HG03432 (cell line): ENCODE results near the gene JAZF1.
A peak's percentile ranks its signal among the peaks of the same experiment; 100 is the strongest.

Experiments used
- ATAC-seq: cut with Tn5 transposase; IDR thresholded peaks from one replicate; pipeline ENCODE4 v1.9.1; 2021; ENCODE audit warnings: mild to moderate bottlenecking, moderate library complexity; ENCODE audit not compliant: unreplicated experiment

Gene JAZF1

DNA sequence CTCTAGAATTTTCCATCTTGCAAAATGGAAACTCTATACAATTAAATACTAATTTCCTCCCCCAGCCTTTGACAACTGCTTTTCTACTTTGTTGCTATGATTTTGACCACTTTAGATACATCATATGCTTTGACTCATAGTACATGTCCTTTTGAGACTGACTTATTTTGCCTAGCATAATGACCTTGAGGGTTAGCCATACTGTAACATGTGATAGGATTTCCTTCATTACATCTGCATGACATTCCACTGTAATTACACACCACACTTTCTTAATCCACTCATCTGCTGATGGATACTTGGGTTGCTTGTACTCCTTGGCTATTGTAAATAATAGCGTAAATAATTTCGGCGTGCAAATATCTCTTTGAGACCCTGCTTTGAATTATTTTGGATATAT lies 127.7 kb downstream of the JAZF1 start:
- no peak for ATAC-seq

DNA sequence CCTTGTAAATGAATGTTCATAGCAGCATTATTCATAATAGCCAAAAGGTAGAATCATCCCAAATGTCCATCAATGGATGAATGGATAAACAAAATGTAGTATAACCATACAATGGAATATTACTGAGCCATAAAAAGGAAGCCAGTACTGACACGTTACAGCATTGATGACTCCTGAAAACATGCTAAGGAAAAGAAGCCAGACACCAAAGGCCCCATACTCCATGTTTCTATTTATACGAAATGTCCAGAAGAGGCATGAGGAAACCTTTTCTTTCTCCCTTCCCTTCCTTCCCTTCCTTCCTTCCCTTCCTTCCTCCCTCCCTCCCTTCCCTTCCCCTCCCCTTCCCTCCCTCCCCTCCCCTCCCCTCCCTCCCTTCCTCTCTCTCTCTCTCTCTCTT lies 131.9 kb downstream of the JAZF1 start:
- no peak for ATAC-seq

DNA sequence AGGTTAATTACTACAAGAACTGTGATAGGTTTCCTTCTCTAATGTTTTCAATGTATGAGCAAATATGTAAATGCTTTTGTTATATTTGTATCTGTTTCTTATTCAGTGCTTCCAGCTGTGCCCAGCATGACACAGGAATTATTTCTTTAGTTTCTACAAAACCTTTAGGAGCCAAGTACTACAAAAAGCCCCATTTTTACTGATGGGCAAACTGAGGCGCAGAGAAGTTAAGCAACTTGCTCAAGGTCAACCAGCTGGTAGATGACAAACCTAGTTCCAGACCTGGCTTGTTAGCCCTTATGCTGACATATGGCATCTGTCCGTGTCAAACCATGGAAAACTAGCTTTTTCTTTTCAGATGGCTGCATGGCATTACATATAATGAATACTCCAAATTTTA lies 134.6 kb downstream of the JAZF1 start:
- no peak for ATAC-seq

DNA sequence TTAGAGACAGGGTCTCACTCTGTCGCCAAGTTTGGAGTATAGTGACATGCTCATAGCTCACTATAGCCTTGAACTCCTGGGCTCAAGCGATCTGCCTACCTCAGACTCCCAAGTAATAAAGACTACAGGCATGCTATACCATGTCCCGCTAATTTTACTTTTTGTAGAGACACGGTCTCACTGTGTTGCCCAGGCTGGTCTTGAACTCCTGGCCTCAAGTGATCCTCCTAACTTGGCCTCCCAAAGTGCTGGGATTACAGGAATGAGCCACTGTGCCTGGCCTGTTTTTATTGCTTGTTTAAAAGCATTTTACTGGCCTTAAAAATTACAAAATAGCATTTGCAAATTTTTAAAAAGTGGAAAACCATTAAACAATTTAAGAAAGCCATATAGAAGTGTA lies 135.0 kb downstream of the JAZF1 start:
- ATAC-seq: no peak

- ATAC-seq: no peak
Measured at GRCh38 chr7:28044825-28045224, 135.8 kb downstream of the JAZF1 start.

DNA sequence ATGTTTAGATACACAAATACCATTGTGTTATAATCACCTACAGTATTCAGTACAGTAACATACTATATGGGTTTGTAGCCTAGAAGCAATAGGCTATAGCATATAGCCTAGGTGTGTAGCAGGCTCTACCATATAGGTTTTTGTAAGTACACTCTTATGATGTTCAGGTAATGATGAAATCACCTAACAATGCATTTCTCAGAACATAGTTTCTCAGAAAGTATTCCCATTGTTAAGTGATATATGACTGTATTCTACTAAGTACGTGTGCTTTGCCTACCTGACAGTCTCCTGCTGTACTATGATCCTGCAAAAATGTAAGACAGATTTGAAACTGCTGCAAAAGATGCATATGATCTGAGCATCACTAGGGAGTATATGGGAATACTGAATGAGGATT lies 137.9 kb downstream of the JAZF1 start:
- no peak for ATAC-seq

GRCh38 chr7:28041508-28042314 lies 138.9 kb downstream of the JAZF1 start:
- ATAC-seq: peak; percentile 33

DNA sequence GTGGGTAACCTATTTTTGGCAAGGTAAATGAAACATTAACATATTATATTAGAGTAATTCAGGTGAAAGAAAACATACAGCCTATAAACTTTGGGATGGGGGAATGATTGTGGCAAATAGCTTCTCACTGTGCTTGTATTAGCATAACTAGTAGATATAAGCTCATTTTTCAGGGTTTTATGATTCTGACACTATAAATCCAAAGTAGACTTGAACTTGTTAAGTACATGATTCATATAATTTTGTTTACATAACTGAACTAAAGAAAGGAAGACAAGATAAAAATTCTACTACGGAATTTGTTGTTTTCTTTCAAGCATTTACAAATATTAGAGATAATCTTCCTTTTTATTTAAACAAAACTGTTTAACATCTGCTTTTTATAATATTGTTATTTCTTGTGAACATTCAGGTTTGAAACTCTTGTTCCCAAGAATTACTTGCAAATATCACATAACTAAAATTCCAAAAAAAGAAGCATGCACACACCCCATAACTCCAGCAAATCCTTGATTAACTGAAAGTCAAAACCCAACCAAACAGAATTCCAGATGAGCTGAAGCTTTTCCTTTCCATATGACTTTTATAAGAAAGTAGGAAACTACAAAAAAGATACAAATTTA lies 142.3 kb downstream of the JAZF1 start:
- ATAC-seq: no peak

GRCh38 chr7:28037220-28038010 lies 143.2 kb downstream of the JAZF1 start:
- peak; percentile 97 for ATAC-seq

DNA sequence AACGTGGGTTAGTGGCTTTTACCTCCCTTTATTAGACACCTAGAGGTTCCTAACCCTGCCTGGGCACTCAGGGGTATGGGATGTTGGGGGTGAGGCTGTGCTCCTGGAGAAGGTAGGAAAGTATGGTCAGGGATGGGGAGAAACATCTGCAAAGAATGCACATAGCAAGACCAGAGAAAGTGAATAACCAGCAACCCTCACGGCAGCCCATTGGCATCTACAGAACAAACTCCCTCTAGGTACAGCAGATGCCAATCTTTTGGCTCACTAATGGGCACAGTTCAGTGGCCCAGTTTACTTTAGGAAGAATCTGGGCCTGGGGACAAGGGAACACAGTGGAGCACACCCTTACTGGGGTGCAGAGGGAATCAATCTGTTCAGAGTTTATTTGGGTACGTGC lies 143.9 kb downstream of the JAZF1 start:
- no peak for ATAC-seq

DNA sequence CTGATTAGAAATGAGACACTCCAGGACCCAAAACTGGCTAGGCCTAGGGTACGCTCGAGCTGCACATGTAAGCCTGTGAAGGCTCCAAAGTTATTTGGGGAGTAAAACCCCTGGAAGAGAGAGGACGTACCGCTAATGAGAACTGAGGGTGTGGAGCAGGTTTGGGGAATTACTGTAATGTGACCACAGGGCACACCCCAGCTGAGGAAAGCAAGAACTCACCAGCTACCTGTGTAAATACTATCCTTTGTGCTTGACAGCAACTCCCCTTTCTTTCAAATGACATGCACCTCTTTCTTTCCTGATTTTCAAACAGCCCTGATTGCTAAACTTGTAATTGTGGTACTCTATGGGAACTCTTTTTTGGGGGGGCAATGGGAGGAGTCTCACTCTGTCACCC lies 147.2 kb downstream of the JAZF1 start:
- ATAC-seq: no peak

DNA sequence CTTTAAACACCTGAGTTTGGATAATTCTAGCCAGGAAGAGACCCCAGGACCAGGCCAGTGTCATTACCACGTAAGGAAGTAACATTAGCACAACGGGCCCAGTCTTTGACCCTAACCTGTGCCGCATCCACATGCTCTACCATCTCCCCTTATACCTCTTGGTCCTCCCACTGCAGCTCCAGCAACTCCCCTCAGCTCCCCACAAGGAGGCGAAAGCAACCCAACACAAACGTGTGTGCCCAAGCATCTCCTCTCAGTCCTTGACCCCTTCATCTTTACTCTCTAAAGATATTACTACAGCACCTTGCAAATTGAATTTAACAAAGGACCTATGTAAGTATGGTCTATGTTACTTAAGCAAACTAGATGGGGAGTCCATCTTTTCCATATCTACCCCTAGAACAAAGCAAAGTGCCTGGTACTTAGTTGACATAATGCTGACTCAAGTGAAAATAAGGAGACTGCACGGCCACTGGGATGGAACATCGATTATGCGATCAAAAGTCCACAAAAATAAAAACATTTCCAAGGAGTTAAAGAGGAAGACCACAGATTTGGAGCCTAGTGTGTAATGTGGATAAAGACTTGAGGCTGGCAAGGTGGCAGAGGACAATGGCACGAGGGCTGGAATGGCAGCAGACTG lies 147.7 kb downstream of the JAZF1 start:
- no peak for ATAC-seq

GRCh38 chr7:28029051-28029450 lies 151.5 kb downstream of the JAZF1 start:
- ATAC-seq: no peak

DNA sequence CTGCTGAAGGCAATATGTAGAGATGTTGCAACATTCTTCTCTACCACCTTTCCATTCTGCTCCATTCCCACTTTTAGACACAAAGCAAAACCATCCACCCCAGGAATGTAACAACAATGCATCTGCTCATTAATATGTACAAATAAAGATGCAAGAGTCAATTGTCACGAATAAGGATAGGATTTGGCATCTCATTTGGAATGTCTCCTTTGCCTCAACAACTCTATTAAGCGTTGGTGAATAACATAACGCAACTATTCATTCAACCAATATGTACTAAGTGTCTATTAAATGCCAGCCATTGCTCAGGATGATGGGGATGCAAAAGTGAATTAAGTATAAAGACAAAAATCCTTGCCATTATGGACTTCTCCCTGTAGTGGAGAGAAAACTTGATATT lies 152.1 kb downstream of the JAZF1 start:
- no peak for ATAC-seq

DNA sequence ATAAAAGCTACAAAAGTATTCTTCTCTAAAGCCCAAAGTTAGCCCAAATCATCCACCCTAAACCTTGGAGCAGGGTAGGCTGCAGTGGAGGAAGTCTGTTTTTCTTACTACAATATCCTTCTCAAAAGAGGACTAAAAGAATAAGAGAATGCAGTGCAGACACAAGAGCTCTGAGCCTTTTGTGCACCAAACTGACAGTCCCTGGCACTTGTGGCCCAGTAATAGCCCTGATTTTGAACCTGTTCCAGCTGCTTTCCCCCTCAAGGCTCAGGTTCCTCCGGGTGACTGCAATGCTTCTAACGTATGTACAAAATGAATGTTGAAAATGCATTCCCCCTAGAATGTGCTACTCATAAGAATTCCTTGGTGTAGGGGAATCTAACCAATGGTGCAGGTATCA lies 154.4 kb downstream of the JAZF1 start:
- no peak for ATAC-seq

- ATAC-seq: no peak
Measured at GRCh38 chr7:28024786-28025334, 155.7 kb downstream of the JAZF1 start.

DNA sequence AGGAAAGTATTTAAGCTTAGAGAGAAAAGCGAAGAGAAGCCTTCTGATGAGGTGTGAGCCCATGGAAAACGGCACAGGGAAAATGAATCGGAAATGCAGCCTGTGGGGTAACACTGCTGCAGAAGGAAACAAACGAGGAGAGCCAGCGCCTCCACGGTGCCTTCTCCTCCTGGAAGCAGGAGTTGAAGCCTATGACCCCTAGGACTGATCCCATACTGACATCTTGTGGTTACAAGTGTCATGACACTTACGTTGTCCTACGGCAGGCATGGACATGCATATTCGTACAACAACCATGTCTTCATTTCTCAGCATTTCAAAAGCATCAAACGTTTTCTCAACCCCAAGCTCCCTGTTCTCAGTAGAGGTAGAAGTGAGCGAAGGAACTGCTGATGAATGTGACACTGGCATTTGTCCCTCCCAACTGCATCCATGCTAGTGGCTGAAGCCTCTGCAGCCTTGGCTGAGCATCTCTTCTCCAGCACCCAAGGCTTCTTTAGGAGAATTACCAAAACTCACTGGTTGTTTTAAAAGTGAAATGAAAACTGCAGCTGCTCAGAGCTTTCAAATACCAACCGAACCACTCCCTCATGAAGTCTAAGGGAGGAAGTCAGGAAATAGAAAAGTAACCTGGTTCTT lies 160.2 kb downstream of the JAZF1 start:
- ATAC-seq: peak; percentile 79

DNA sequence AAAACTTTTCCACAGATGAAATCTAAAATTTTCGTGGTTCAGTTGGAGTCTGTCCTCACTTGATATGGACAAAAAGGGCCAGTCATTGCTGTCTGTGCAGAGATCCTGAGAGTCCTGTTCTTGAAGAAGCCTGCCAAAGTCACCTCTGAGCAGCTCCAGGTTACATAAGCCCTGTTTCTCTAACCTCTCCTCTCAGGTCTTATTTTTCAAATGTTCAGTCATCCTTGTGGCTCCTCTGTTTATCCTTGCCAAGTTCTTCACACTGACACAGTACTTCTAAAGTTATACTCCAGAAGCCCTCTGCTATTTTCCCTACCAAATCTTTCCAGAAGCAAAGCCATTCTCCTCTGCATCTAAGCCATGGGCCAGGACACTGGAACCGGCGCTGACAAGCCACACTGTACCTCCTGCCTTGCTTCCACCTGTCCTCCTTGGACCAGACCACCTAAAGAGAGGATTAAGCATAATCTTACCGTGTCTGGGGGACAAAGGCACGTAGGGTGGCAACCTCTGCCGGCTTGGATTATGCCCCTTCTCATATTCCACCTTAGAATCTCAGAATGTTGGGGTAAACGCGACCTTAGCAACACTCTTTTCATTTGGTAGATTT lies 161.6 kb downstream of the JAZF1 start:
- no peak for ATAC-seq

DNA sequence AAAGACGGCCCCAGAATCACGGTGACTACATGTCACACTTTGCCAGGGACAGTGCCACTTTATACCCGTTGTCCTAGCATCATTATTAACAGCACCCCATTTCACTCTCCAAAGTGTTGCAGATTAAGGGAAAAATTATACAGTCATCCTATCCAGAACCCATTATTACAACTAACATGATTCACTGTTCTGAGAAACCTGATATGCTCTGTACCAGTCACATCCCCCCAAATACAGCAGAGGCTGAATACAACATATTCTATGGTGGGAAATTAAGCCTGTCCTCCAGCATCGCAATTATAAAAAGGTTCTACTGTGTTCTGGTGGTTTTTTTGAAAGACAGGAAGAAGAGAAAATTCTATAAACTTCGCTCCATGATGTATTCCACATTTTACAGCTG lies 162.1 kb downstream of the JAZF1 start:
- no peak for ATAC-seq

- ATAC-seq: no peak
Measured at GRCh38 chr7:28018020-28018419, 162.6 kb downstream of the JAZF1 start.
